Duodenal mucosa (tissue), 2 donors: ENCODE results near the gene PNPLA6.
A peak's percentile ranks its signal among the peaks of the same experiment; 100 is the strongest.

Experiments
- H3K27ac ChIP-seq: one replicate; pipeline ENCODE4 v1.7.0; 2013; ENCODE audit warnings: low read depth, low read length
- H3K27me3 ChIP-seq, 2 donors: one replicate each; pipeline ENCODE4 v1.7.0; 2013; ENCODE audit warnings: low read length in 2 of 2, control low read depth in 1 of 2; ENCODE audit not compliant: insufficient read depth in 2 of 2, control insufficient read depth in 1 of 2
- H3K36me3 ChIP-seq, 2 donors: one replicate each; pipeline ENCODE4 v1.7.0; 2013; ENCODE audit warnings: low read length in 2 of 2, control low read depth in 1 of 2; ENCODE audit not compliant: insufficient read depth in 2 of 2, control insufficient read depth in 1 of 2
- H3K4me1 ChIP-seq, 2 donors: one replicate each; pipeline ENCODE4 v1.7.0; 2013; ENCODE audit warnings: low read length in 2 of 2, control low read depth in 1 of 2; ENCODE audit not compliant: insufficient read depth in 2 of 2, control insufficient read depth in 1 of 2
- H3K4me3 ChIP-seq, 2 donors: one replicate each; pipeline ENCODE4 v1.7.0; 2013; ENCODE audit warnings: low read length in 2 of 2, low read depth in 1 of 2
- H3K9ac ChIP-seq, 2 donors: one replicate each; pipeline ENCODE4 v1.7.0; 2013; ENCODE audit warnings: low read length in 2 of 2, low read depth in 1 of 2
- H3K9me3 ChIP-seq, 2 donors: one replicate each; pipeline ENCODE4 v1.7.0; 2013; ENCODE audit warnings: low read length in 2 of 2, control low read depth in 1 of 2; ENCODE audit not compliant: control insufficient read depth in 1 of 2

The PNPLA6 gene

GRCh38 chr19:7522923-7523667, 12.4 kb upstream of the PNPLA6 start:
- Histone ChIP-seq H3K4me3 (peak overlapping the region; percentile 78 to 81), H3K4me1 (peaks cover 17% of the 10 kb centered on the region in 2 donors), H3K9ac (peak overlapping the region; percentile 63 to 78), H3K27me3 (no peaks in the 10 kb centered on the region), H3K9me3 (no peaks in the 10 kb centered on the region), H3K27ac (no peak overlapping the region), H3K36me3 (peaks cover 0 to 12% of the 10 kb centered on the region in 2 donors)

GRCh38 chr19:7524523-7524922, 11.0 kb upstream of the PNPLA6 start:
- Histone ChIP-seq H3K9me3 (no peaks in the 10 kb centered on the region), H3K27ac (no peak overlapping the region), H3K36me3 (peaks cover 0 to 23% of the 10 kb centered on the region in 2 donors), H3K4me1 (peaks cover 17% of the 10 kb centered on the region in 2 donors), H3K4me3 (no peak overlapping the region), H3K27me3 (no peaks in the 10 kb centered on the region), H3K9ac (no peak overlapping the region)

GRCh38 chr19:7524992-7525739, 10.4 kb upstream of the PNPLA6 start:
- no peak overlapping the region for H3K27ac ChIP-seq
- peaks cover 0 to 27% of the 10 kb centered on the region in 2 donors for H3K36me3 ChIP-seq
- no peak overlapping the region for H3K4me3 ChIP-seq
- H3K9me3 ChIP-seq: no peaks in the 10 kb centered on the region
- no peak overlapping the region for H3K9ac ChIP-seq
- H3K27me3 ChIP-seq: no peaks in the 10 kb centered on the region
- peaks cover 17% of the 10 kb centered on the region in 2 donors for H3K4me1 ChIP-seq

- Histone ChIP-seq H3K4me1 (peaks cover 17% of the 10 kb centered on the region in 2 donors), H3K4me3 (no peak overlapping the region), H3K36me3 (peaks cover 0 to 29% of the 10 kb centered on the region in 2 donors)
These were observed 9.2 kb upstream of the PNPLA6 start for GRCh38 chr19:7526059-7526929.

GRCh38 chr19:7527516-7528191, 7.9 kb upstream of the PNPLA6 start:
- Histone ChIP-seq H3K27ac (no peak overlapping the region), H3K9ac (no peak overlapping the region), H3K36me3 (peaks cover 0 to 29% of the 10 kb centered on the region in 2 donors), H3K4me1 (peaks cover 10 to 11% of the 10 kb centered on the region in 2 donors), H3K27me3 (no peaks in the 10 kb centered on the region), H3K9me3 (no peaks in the 10 kb centered on the region), H3K4me3 (no peak overlapping the region)

More at GRCh38 chr19:7526059-7526929, 9.2 kb upstream of the PNPLA6 start:
- H3K27me3 ChIP-seq: no peaks in the 10 kb centered on the region
- no peak overlapping the region for H3K9ac ChIP-seq
- no peaks in the 10 kb centered on the region for H3K9me3 ChIP-seq
- H3K27ac ChIP-seq: no peak overlapping the region

DNA sequence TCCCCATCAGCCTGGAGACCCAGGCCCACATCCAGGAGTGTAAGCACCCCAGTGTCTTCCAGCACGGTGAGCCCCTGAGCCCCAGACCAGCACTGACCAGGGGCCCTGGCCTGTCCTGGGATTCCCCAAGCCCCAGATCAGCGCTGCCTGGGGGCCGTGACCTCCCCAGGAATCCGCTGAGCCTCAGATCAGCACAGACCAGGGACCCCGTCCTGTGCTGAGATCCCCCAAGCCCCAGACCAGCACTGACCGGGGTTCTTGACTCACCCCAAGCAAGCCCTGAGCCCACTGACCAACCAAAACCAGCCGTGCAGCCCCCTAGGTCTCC, 7.4 kb upstream of the PNPLA6 start:
- peaks cover 0 to 29% of the 10 kb centered on the region in 2 donors for H3K36me3 ChIP-seq
- H3K4me3 ChIP-seq: no peak overlapping the region
- H3K9ac ChIP-seq: no peak overlapping the region
- no peak overlapping the region for H3K27ac ChIP-seq
- no peaks in the 10 kb centered on the region for H3K27me3 ChIP-seq
- no peaks in the 10 kb centered on the region for H3K9me3 ChIP-seq
- H3K4me1 ChIP-seq: peaks cover 6 to 9% of the 10 kb centered on the region in 2 donors

DNA sequence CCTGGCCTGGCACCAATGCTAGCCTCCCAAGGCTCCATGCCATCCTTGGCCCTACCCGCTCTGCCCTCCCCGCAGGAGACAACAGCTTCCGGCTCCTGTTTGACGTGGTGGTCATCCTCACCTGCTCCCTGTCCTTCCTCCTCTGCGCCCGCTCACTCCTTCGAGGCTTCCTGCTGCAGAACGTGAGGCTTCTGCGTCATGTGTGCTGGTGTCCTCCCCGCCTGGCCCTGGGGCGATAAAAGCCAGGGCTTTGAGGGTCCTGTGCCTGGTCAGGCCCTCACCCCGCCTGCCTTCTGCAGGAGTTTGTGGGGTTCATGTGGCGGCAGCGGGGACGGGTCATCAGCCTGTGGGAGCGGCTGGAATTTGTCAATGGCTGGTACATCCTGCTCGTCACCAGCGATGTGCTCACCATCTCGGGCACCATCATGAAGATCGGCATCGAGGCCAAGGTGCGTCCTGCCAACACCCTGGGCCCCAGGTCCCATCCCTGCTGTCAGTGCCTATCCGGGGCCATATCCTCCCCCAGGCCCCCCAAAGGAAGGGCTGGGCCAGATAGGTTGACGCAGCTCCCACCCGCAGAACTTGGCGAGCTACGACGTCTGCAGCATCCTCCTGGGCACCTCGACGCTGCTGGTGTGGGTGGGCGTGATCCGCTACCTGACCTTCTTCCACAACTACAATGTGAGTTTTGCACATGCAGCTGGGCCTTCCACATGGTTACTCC, 6.8 kb upstream of the PNPLA6 start:
- H3K27ac ChIP-seq: no peak overlapping the region
- H3K4me1 ChIP-seq: peaks cover 5 to 9% of the 10 kb centered on the region in 2 donors
- H3K9ac ChIP-seq: no peak overlapping the region
- H3K4me3 ChIP-seq: no peak overlapping the region
- no peaks in the 10 kb centered on the region for H3K27me3 ChIP-seq
- peaks cover 0 to 29% of the 10 kb centered on the region in 2 donors for H3K36me3 ChIP-seq
- H3K9me3 ChIP-seq: no peaks in the 10 kb centered on the region

- Histone ChIP-seq H3K9ac (no peak overlapping the region), H3K4me1 (peaks cover 4 to 8% of the 10 kb centered on the region in 2 donors), H3K4me3 (no peak overlapping the region), H3K27ac (no peak overlapping the region), H3K9me3 (no peaks in the 10 kb centered on the region), H3K36me3 (peaks cover 0 to 29% of the 10 kb centered on the region in 2 donors), H3K27me3 (no peaks in the 10 kb centered on the region)
These were observed 6.3 kb upstream of the PNPLA6 start for GRCh38 chr19:7529246-7529600.
